WI38 (cell line): Measurements from ENCODE around the gene RRAGD.

Source experiments
- H3K4me3 ChIP-seq: 2 replicates; pipeline ENCODE4 v1.5.1; 2011; ENCODE audit warnings: low read depth, mild to moderate bottlenecking, control low read depth, low read length
- TF ChIP-seq, protein P1 (sequence below): IDR thresholded peaks from 2 replicates; pipeline ENCODE4 v1.5.1; 2012; ENCODE audit warnings: low read depth, mild to moderate bottlenecking, control low read depth, low read length

RRAGD gene

DNA sequence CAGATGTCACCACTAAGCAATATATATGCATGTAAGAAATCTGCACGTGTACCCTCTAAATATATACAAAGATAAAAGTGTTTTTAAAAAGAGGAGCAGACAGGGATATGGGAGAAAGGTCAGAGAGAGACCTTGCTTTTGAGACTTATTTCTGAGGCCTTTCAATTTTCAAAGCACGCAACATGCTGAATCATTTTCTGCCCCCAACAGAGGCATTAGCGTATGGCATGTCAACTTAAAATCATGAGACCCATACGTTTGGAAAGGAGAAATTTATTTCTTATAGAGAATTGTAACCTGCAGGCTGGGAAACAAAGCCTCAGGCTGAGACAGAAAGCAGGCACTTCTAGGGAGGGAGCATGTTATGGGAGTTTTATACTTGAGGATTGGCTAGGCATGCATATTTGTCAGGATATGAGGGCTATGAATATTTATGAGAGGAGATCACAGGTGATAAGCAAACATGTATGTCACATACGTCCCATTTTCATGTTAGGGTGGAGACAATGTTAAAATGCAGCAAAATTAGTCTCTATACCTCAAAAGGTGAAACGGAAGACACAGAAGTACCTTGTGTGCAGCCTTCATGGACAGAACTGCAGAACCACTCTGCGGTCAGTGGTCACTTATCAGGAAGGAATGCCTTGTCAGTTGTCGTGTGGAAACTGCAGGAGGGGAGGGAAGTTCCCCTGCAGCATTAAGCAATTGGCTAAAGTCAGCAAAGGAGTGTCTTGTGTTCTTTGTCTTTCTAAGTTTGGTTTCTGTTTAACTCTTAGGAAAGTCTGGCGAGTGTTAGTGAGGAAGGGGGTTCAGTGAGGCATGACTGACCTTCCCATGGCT is 90.7 kb downstream of the RRAGD start:
- H3K4me3 ChIP-seq, result no peak overlapping the region
- TF ChIP-seq, protein P1, sequence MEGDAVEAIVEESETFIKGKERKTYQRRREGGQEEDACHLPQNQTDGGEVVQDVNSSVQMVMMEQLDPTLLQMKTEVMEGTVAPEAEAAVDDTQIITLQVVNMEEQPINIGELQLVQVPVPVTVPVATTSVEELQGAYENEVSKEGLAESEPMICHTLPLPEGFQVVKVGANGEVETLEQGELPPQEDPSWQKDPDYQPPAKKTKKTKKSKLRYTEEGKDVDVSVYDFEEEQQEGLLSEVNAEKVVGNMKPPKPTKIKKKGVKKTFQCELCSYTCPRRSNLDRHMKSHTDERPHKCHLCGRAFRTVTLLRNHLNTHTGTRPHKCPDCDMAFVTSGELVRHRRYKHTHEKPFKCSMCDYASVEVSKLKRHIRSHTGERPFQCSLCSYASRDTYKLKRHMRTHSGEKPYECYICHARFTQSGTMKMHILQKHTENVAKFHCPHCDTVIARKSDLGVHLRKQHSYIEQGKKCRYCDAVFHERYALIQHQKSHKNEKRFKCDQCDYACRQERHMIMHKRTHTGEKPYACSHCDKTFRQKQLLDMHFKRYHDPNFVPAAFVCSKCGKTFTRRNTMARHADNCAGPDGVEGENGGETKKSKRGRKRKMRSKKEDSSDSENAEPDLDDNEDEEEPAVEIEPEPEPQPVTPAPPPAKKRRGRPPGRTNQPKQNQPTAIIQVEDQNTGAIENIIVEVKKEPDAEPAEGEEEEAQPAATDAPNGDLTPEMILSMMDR, result no peak

DNA sequence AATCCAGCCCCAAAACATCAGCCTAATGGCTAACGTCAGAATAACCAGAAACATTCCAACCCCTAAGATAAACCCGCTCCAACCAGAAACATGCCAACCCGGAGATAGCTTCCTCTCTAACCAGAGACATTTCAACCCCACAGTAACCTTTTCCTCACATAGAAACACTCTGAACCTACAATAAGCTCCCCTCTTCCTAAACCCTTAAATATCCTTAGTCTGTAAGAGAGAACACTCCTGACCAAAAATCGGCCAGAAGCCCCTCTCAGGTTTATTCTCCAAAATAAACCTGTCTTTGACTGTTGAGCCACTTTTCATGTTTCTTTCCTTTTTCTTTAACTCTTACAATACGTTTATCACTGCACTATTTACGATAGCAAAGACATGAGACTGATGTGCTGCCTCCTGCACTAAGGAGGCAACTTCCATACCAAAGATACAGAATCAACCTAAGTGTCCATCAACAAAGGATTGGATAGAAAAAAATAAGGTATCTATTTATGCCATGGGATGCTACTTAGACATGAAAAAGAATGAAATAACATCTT is 92.0 kb downstream of the RRAGD start:
- no peak overlapping the region for H3K4me3 ChIP-seq
- TF ChIP-seq, protein P1, result no peak

DNA sequence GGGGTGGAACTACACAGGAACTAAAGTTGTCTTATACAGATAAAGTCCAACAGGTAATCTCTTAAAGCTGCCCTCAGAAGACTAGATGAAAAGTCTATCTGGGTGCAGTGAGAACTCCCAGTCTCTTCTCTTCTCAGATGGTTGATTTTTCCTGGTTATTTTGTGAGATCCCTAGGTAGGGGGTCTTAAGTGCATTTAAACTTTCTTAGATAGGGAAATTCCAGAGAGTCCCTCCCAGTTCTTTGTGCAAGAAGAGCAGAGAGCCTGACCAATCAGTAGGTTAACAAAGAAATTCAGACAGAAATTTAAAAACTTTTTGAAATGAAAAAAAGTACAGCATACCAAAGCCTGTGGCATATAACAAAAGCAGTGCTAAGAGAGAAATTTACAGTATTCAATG is 95.0 kb downstream of the RRAGD start:
- TF ChIP-seq, protein P1, result no peak

GRCh38 chr6:89315249-89315885 is 96.7 kb downstream of the RRAGD start, which contains the start of gene GABRR2:
Gene GABRR2 (minus strand): TSS chr6:89315299. CDS start chr6:89315165, 134 bp downstream.
- TF ChIP-seq, protein P1, result no peak
- H3K4me3 ChIP-seq, result no peak within 1 kb of the TSS

More for the DNA sequence above, 95.0 kb downstream of the RRAGD start:
- H3K4me3 ChIP-seq, result no peak overlapping the region

DNA sequence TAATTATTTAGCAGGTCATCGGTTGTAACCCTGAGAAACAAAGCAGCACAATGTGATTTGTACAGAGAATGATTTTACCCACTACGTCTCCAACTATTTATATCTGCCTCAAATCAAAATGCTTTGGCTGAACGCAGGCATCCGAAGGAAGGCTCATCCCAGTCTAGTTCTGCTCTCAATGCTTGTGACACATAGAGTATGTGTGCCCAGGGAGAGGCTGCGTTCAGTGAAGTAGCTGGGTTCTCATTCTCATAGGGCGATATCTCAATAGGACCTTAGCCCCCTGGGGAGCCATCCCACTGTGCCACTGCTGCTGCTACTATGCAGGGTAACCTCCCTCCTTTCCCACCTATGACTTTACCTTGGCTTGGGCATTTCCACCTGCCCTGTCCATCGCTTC is 97.4 kb downstream of the RRAGD start:
- no peak overlapping the region for H3K4me3 ChIP-seq
- TF ChIP-seq, protein P1, result no peak
